NCI-H2196 treated with DMSO at 0.1 percent for 48 hours (cell line): ENCODE measurements around the gene NCAM1.
"Not testable (repeated sequence)": the region's sequence is repeated elsewhere in the genome, so short reads cannot be mapped to it uniquely, and the experiment has no call there.

ENCODE experiments used
- DNase-seq: peaks from one replicate; lab custom pipeline; 2025; ENCODE audit not compliant: unreplicated experiment; lab: John Stamatoyannopoulos, UW

NCAM1 gene

GRCh38 chr11:113019711-113020110 is 58.5 kb downstream of the NCAM1 start:
- no peak for DNase-seq

- DNase-seq, result no peak
Measured at GRCh38 chr11:113021111-113021510, 59.9 kb downstream of the NCAM1 start.

GRCh38 chr11:113022262-113022661 is 61.0 kb downstream of the NCAM1 start:
- no peak for DNase-seq

GRCh38 chr11:113023228-113023627 is 62.0 kb downstream of the NCAM1 start:
- no peak for DNase-seq

- DNase-seq, result no peak
Measured at GRCh38 chr11:113023986-113024385, 62.8 kb downstream of the NCAM1 start.

GRCh38 chr11:113026778-113027177 is 65.6 kb downstream of the NCAM1 start:
- DNase-seq, result no peak

GRCh38 chr11:113034576-113034975 is 73.4 kb downstream of the NCAM1 start:
- no peak for DNase-seq

GRCh38 chr11:113035708-113036107 is 74.5 kb downstream of the NCAM1 start:
- no peak for DNase-seq

GRCh38 chr11:113043698-113044097 is 82.5 kb downstream of the NCAM1 start:
- DNase-seq, result no peak

GRCh38 chr11:113045146-113045545 is 83.9 kb downstream of the NCAM1 start:
- DNase-seq, result no peak

- no peak for DNase-seq
Measured at GRCh38 chr11:113046866-113047265, 85.6 kb downstream of the NCAM1 start.

- DNase-seq, result no peak
Measured at GRCh38 chr11:113048820-113049768, 87.9 kb downstream of the NCAM1 start.

GRCh38 chr11:113053042-113053441 is 91.8 kb downstream of the NCAM1 start:
- DNase-seq, result not testable (repeated sequence)

GRCh38 chr11:113057038-113057437 is 95.8 kb downstream of the NCAM1 start:
- no peak for DNase-seq

- no peak for DNase-seq
Measured at GRCh38 chr11:113059548-113059947, 98.3 kb downstream of the NCAM1 start.

GRCh38 chr11:113065330-113065729 is 104.1 kb downstream of the NCAM1 start:
- no peak for DNase-seq

- DNase-seq, result no peak
Measured at GRCh38 chr11:113072237-113072858, 111.1 kb downstream of the NCAM1 start.

GRCh38 chr11:113073290-113073953 is 112.2 kb downstream of the NCAM1 start:
- no peak for DNase-seq

- DNase-seq, result no peak
Measured at GRCh38 chr11:113075586-113076095, 114.4 kb downstream of the NCAM1 start.

GRCh38 chr11:113077379-113077778 is 116.2 kb downstream of the NCAM1 start:
- no peak for DNase-seq

GRCh38 chr11:113082341-113082955 is 121.2 kb downstream of the NCAM1 start:
- DNase-seq, result no peak
